Iris pigment epithelial cell (primary cell): ENCODE data around the gene ACOT12.

Experiments
- DNase-seq: peaks from one replicate; pipeline ENCODE4 v3.0.0-alpha.2; 2011; ENCODE audit warnings: low read depth

The ACOT12 gene

DNA sequence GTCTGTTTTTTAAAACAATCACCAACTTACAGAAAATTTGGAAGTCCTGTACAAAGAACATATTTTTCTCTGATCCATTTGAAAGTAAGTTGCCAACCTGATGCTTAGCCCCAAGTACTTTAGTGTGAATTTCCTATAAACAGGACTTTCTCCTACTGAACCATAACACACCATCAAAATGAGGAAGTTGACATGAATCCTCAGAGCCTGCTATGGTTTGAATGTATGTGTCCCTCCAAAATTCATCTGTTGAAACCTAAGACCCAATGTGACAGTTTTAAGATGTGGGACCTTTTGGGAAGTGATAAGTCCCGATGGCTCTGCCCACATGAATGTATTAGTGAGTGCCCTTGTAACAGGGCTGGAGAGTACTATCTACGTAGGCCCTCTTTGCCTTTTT lies 6.4 kb upstream of the ACOT12 start:
- no peak for DNase-seq

DNA sequence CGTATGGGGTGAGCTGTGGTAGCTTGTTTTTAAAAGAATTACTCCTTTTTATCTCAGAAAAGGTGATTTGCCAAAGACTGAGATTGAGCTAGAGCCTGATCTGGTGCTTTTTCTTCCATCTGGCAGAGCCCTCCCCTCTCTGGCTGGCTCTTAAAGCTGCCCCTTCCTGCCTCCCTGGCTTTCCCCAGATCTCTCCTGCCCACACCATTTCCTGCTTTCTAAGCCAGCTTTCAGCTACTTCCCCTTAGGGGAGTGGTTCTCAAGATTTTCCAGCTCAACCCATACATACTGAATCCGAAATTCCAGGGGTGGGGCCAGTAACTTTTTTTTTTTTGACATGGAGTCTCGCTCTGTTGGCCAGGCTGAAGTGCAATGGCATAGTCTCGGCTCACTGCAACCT lies 4.8 kb upstream of the ACOT12 start:
- no peak for DNase-seq

DNA sequence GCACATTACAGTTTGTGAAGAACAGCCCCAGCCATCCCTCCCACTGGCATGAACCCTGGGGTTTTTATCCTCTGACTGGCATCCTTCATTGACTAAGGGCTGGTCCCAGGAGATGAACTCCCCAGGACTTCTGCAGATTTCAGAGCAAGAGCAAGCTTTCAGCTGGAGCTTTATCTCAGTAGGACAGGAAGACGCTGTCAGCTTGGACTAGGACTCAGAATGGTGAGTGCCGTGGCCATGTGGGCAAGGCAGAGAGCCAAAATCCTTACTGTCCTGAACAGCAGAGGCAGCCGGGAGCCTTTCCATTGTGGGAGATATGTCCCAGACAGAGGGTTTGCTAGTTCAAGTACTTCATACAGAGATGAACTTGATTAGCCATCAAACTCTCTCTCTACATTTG lies 3.2 kb upstream of the ACOT12 start:
- DNase-seq: peak; percentile 24

DNA sequence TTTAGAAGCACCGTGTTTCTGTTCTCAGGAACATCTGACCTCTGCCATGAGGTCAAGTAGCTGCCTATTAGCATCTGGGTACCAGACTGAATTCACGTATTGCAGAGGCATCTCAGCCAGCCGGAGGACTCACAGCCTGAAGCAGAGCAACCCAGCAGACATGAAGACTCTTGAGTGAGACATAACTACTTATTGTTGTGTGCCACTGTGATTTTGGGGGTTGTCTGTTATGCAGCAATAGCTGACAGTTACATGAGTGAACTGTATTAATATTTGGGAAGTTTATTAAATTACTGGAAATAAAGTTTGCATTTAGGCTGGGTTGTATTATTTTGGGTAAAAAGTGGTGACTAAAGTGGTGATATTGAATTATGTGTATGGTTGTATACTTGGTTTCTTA lies 1.3 kb upstream of the ACOT12 start:
- DNase-seq: no peak

DNA sequence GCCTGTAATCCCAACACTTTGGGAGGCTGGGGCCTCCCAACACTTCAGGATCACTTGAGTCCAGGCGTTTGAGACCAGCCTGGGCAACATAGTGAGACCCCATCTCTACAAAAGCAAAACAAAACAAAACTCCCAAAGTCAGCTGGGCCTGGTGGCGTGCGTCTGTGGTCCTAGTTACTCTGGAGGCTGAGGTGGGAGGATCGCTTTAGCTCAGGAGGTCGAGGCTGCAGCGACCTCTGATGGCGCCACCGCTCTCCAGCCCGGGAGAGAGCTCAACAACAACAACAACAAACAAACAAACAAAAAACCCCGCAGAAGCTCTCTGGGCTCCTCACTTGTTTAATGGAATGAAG lies 528 bp downstream of the ACOT12 start:
- DNase-seq: no peak

DNA sequence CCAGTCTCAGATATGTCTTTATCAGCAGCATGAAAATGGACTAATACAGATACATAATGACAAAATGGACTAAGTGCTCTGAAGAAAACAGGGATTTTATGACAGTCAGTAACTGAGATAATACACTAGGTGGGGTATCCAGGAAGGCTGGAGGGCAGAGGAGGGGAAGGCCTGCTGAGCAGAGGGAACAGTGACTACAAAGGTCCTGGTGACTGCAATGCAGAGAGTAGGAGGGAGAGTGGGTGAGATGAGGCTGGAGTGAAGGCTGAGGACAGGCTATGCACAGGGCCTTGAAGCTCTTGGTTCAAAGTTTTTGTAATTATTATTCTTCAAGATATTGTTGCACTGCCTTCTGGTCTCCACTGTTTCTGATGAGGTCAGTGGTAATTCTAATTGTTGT lies 4.9 kb downstream of the ACOT12 start:
- no peak for DNase-seq

DNA sequence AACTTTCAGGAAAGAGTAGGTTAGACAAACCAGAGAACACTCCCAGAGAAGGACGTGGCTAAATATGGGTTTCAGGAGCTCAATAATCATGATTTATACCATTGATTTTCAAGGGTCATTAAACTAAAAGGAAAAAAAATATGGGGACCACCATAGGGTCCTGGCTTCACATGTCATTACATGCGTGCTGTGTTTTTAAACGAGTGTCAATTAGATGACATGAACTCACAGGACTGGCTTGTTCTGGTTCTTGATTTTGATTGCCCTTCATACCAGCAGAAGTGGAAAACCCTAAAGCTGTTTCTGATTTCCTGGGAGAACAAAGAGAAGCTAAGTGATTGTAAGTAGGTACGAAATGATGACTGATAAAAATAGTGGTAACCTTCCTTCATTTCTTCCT lies 5.8 kb downstream of the ACOT12 start:
- DNase-seq: no peak

DNA sequence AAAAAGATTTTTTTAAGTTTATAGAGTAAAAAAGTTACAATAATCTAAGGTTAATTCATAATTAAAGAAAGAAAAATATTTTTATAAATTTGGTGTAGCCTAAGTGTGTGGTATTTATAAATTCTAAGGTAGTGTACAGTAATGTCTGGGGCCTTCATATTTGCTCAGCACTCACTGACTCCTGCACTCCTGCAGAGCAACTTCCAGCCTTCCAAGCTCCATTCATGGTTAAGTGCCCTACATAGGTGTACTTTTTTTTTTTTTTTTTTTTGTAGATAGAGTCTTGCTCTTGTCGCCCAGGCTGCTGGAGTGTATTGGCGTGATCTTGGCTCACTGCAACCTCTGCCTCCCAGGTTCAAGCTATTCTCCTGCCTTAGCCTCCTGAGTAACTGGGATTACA lies 10.1 kb downstream of the ACOT12 start:
- DNase-seq: no peak

DNA sequence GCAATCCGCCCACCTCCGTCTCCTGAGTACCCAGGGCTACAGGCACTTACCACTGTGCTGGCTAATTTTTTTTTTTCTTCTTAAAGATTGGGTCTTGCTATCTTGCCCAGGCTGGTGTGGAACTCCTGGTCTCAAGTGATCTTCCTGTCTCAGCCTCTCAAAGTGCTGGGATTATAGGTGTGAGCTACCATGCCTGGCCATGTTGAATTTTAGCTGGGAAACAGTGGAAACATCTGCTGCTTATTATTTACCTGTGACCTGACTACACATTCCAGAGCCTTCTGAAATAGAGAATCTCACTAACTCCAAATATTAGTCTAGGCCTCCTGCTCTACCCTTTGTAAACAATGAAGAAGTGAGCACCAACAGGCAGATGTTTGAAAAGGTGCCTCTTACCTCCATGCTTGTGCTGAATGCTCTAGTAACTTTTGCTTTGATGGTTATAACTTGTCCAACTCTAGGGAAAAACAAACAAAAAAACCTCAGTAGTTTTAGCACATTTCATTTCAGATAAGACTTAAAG lies 22.5 kb downstream of the ACOT12 start:
- no peak for DNase-seq

DNA sequence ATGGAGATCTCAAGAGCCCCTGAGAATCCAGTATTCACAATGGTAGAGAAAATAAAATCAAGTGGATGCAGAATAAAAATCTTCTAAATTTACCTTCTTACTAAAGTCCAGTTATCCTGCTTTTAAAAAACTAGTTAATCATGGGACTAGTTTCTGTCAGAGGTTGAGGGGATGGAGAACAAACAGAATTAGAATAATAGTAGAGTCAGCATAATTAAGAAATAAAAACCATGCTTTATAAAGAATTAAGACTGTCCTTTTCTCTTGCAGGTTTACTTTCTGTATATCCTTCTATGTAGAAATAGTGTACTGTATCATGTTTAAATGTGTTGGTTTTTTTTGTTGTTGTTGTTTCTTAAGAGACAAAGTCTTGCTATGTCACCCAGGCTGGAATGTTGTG lies 23.0 kb downstream of the ACOT12 start:
- DNase-seq: no peak

DNA sequence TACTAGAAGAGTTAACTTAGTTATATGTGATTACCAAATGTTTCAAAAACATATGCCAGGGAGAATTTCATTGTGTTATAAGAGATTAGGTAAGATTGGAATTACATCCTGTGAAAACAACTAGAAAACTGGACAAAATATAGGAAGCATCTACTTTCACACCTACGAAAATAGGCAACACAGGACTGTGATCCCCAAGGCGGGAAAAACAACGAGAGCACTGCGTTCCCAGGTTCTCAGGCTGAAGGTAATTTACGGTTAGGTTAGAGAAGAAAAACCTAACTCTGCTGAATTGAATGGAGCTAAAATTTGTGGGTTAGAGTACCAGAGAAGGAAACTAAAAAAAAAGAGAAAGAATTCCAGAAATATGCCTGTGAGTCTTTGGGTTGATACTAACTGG lies 28.4 kb downstream of the ACOT12 start:
- no peak for DNase-seq

DNA sequence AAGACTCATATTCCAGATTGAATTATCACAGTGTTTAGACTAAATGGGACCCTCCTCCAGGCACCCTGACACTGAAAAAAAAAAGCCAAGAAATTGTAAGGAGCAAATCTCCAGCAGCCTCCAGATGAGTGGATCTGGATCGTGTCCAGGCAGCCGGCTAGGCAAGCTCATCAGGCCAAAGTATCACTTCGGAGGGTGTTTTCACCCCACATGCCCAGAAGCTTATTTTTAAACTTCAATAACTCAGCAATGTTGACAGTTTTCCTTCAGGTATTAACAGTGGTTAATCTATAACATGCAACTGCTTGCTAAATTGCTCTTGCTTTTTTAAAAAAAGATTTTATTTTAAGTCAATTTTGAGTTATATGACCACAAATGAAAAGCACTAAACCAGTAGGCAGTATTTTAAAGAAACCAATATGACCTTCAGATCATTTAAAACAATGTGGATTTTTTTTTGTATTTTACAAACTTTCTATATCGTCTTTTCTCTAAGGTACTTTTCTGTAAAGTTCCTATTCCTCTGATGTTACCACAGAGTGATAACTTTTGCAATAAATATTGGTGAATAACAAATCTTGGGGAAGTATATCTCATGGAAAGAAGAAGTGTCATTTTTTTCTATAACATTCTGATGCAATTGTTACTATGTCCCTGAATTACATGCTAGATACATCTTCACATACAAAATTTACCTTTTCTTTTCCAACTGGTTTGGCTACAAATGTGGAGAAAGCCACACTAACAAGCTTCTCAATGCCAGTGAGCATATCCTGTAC lies 30.7 kb downstream of the ACOT12 start:
- DNase-seq: no peak

DNA sequence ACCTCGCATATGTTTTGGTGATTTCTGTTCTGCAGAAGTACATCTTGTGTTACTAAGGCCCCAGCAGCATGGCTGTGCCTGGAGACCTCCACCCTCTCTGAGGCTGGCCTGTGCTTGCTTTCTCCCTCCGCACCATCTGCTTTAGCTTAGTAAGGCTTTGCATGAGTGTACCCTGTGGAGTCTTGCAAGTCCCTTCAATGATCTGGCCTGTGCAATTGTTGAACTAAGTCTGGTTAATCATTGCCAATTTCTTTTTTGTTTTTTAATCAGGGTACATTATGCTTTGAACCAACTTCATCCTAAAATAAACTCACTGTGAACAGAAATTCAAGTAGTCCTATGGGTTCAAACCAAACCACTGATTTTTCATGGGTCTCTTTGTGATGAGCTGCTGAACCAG lies 32.3 kb downstream of the ACOT12 start:
- no peak for DNase-seq

DNA sequence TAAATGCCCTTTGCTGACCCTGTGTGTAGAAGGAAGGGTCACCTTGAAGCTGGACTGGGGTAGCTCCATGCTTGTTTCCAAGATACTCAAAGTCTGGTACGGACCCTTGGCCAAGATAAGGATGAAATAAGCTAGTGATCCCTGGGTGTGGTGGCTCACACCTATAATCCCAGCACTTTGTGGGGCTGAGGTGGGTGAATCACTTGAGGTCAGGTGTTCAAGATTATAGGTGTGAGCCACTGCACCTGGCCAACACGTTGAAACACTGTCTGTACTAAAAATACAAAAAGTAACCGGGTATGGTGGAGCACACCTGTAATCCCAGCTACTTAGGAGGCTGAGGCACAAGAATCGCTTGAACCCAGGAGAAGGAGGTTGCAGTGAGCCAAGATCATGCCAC lies 33.3 kb downstream of the ACOT12 start:
- no peak for DNase-seq

DNA sequence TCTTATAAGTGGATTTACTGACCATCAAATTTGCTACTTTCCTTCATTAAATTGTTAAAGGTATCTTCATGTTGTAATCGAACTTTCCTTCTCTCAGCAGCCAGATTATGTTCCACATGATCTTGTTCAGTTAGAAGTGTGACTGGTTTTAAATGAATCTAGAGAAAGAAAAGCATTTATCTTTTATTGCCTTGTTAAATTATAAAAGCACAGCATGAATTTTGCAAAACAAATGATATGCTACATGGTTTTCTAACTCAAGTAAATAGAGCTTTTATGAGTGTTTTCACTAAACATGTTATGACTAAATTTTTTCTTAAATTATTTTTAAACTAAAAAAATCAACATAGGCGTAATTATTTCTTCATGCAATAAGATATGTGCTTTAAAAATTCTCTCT lies 34.1 kb downstream of the ACOT12 start:
- DNase-seq: no peak

DNA sequence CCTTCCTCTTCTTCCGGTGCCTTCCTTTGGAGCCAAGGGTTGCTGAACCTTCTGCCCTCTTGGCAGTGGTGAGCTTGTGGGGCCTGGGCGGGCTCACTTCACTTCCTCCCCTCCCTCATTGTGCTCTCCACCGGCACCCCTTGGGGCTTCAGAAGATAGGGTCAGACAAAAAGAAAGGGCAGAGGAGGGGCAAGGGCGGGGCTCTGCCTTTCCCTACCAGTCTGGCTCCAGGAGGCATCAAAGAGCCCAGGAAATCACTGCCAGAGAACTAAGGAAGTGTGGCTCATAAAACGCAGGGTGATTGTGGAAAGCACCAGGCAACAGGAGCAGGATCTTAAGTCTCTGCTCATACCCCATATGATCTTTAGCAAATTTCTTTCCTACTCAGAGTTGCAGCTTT lies 34.8 kb downstream of the ACOT12 start:
- DNase-seq: no peak

DNA sequence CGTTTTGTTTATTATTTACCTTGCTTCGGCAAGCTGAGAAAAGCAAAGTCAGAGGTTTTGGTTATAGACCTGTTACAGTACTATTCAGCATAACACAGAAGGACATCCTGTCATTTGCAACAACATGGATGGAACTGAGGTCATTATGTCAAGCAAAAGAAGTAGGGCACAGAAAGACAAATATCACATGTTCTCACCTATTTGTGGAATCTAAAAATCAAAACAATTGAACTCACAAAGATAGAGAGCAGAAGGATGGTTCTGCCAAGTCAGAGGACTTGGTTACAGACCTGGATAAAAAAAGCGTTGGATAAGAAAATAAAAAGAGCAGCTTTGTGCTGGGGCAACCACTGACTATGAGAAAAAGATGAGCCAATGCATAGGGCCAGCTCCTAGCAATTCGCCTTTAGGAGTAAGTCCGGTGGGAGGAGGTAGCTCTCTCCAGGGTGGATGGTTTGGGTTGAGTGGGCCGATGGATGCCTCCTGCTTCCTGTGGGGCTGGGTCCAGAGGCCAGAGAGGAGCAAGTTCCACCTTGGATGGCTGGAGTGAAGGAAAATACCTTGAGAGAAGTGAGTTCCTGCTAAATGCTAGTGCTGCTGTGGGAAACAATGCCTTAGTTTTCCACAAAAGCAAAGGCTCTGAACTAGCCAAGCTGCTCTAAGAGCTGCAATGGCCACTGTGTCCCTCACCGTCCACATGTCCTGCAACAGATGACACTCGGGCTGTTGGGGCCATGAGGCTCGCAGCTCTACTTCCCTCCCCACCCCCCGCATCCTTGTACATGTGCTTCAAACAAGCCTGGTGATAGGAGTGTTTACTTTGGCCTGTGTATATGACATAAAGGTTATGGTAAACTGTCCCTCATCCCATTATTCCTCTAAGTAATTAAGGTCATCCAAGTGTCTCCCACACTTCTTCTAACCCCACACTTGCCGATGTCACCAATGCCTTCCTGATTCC lies 38.4 kb downstream of the ACOT12 start:
- no peak for DNase-seq

DNA sequence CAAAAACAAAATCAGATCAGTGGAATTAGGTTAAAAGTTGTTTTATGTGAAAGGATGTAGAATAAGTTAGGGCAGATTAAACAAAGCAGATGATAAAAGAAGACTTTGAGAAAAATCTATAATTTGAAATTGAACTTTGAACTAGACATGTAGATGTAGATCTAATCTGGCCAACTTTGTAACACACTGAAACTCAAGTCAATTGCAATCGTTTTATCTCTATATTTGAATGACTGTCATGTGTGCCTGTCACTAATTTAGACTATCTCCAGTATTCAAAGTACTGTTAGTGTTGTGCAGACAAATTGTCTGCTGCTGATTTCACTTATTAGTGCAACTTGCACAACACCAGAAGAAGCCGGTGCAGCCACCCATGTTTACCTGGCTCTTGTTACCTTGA lies 39.8 kb downstream of the ACOT12 start:
- no peak for DNase-seq

DNA sequence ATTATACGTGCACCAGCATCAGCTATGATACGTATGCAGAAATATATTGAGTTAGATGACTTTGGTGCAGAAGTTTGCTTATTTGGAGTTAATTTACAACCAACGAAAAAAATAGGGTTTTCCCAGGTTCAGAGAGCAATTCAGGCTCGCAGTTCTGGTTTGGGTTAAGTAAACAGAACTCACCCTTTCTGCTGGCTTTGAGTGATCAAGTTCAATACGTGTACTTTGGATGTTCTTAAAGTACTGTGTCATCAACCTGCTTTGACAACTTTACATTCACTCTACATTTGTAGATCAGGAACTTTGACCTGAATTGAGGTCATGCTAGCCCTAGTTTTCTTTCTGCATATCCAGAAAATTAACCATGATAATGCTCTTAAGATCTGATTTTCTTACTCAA lies 40.7 kb downstream of the ACOT12 start:
- DNase-seq: no peak

DNA sequence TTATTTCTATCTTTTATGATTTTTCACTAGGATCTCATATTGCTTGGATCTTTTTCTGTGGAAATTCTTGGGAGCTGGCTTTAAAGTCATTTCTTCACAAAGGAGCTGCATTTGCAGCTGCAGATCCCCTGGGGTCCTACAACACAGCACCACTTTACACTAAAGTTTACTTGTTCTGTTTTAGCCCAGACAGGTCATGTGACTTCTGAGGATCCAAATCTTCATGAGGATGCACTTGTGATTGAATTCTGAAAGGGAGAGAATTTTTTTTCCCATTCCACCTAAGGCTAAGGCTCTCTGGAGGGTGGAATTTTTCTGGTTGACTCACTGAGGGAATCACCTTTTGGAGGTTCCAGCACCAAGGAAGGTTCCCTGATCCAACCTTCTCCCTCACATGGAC lies 43.4 kb downstream of the ACOT12 start:
- DNase-seq: no peak

DNA sequence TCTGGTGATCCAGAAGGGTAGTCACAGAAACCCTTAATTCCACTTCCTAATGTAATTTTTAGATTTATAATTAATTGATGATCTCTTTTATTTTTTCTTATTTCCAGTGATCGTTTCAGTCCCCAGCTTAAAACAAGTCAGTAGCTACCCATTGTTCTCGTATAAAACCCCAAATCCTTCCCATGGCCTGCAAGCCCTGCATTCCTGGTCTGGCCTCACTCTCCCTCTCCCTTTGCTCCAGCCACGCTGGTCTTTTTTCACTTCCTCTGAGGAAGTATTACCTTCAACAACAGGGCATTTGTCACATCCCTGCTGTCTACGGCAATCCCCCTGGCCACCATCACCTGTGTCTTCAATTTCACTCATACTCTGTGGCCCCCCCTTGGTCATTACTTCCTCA lies 44.8 kb downstream of the ACOT12 start:
- DNase-seq: no peak

DNA sequence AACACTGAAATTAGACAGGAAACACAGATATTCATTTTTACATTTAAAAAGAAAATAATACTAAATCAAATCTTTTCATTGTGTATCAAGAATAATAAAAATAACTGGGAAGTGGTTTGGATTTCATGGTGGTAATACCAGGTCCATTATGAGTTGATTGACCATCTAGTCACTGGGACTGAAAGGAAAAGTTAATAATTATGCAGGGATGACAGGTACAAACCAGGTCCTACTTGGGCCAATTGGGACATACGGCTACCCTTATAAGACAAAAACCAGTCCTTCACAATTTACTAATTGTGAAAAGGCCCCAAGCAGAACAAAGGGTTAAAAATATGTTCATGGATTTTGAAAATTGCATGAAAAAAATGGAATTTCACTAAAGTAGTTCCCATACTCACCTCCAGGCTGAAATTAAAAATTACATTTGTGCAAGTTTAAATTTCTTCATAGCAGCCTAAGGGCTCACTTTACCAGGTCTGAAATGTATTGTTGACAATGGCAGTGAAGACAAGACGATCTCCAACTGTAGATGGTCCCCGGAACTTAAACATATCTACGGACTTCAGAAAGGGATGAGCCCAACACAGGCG lies 48.4 kb downstream of the ACOT12 start:
- no peak for DNase-seq

DNA sequence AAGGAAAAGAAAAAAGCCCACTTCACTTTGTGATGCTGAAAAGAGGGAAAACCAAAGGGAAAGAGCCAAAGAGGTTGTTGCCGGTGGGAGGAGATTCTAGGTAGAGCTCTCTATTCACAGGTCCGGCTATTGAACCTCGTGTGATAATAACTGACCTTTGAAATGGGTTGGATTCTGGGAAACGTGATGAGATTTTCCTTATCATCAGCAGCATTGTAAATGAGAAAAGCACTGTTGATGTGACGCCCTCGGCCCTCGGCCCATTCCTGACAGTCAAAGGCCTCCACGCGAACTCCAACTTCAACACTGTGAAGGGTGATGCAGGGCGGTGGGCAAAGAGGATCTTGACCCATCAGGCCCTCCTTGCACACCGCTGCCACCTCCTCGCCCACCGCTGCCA lies 49.2 kb downstream of the ACOT12 start:
- DNase-seq: no peak
